Smooth muscle cell (in vitro differentiated cells): Measurements from ENCODE around the gene TMEM72. TPM values are rescaled to one million over a fixed set of nuclear protein-coding genes. Genes with fewer than 3 reads are reported as not detected.

ENCODE experiments used
- DNase-seq: peaks from one replicate; lab custom pipeline; 2025; ENCODE audit not compliant: unreplicated experiment; lab: John Stamatoyannopoulos, UW
- H2AFZ ChIP-seq: fragments of 200-600 bp; sonication (generic); 2 replicates; pipeline ENCODE4 v1.6.0; 2016; ENCODE audit warnings: antibody characterized with exemption, low read depth, mild to moderate bottlenecking
- H3F3A ChIP-seq: fragments of 200-600 bp; sonication (generic); 2 replicates; pipeline ENCODE4 v1.6.0; 2017; ENCODE audit warnings: antibody characterized with exemption, low read depth
- H3K27ac ChIP-seq: fragments of 200-600 bp; sonication (generic); 2 replicates; pipeline ENCODE4 v1.5.1; 2016; ENCODE audit warnings: low read depth, mild to moderate bottlenecking
- H3K27me3 ChIP-seq: fragments of 200-600 bp; sonication (generic); 2 replicates; pipeline ENCODE4 v1.6.1; 2016; ENCODE audit warnings: low read depth, mild to moderate bottlenecking
- H3K36me3 ChIP-seq: fragments of 200-600 bp; sonication (generic); 2 replicates; pipeline ENCODE4 v1.5.1; 2016; ENCODE audit warnings: low read depth
- H3K4me1 ChIP-seq: fragments of 200-600 bp; sonication (generic); 2 replicates; pipeline ENCODE4 v1.5.1; 2016; ENCODE audit warnings: low read depth
- H3K4me2 ChIP-seq: fragments of 200-600 bp; sonication (generic); 2 replicates; pipeline ENCODE4 v1.6.0; 2016; ENCODE audit warnings: mild to moderate bottlenecking
- H3K4me3 ChIP-seq: fragments of 200-600 bp; sonication (generic); 2 replicates; pipeline ENCODE4 v1.5.1; 2016; ENCODE audit warnings: mild to moderate bottlenecking
- H3K79me2 ChIP-seq: fragments of 200-600 bp; sonication (generic); 2 replicates; pipeline ENCODE4 v1.6.0; 2016; ENCODE audit warnings: low read depth, mild to moderate bottlenecking
- H3K9ac ChIP-seq: fragments of 200-600 bp; sonication (generic); 2 replicates; pipeline ENCODE4 v1.6.0; 2016; ENCODE audit warnings: low read depth
- H3K9me3 ChIP-seq: fragments of 200-600 bp; sonication (generic); replicated peaks from 2 replicates; pipeline ENCODE4 v1.5.1; 2016; ENCODE audit warnings: low read depth
- H4K20me1 ChIP-seq: fragments of 200-600 bp; sonication (generic); 2 replicates; pipeline ENCODE4 v1.6.0; 2016; ENCODE audit warnings: low read depth
- WGBS: methylation state at CpG from one replicate; pipeline ENCODE4 v1.1.7; 2016; ENCODE audit warnings: low lambda C conversion rate; 5-methylcytosine and 5-hydroxymethylcytosine counted together
- polyA plus RNA-seq: library from polyadenylated mRNA; unstranded; fragments of >200 nt; fragmentation: Nextera tagmentation; extraction: Ambion mirVana; gene quantifications from 2 replicates; pipeline ENCODE4 v1.2.1, GENCODE V29; 2016
- total RNA-seq: library from RNA; depleted of rRNA; stranded (reverse); fragments of >200 nt; gene quantifications from 2 replicates; pipeline ENCODE4 v1.2.3, GENCODE V29; 2014
- TF ChIP-seq, protein P1 (sequence below): fragments of 200-600 bp; sonication (generic); IDR thresholded peaks from 2 replicates; pipeline ENCODE4 v1.5.1; 2017; ENCODE audit warnings: borderline replicate concordance, mild to moderate bottlenecking, antibody characterized with exemption; ENCODE audit not compliant: insufficient read depth, poor library complexity, severe bottlenecking

The TMEM72 gene
- total and polyA plus RNA-seq, 2 experiments from 2014 or later = not detected

DNA sequence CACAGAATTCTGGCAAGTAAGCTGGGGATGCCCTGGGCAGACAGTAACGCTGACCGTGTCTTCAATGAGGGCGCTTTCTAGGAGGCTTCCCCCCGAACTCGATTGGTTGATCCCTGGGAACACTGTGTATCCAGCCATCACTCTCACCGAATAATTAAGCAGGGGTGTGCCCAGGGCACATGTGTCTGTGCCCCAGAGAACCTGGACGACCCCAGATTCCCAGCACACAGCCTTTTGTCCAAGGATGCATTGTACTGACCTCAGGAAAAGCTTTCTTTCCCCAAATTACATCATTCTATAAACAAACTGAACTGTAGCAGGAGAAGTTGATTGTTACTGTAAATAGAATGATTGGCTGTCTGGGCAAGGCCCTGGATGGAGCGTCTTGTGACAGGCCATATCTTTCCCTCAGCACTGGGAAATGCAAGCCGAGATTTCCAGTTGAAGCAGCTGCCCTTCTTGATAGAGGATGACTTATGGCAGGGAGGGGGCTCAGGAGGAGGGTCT lies 74.1 kb downstream of the TMEM72 start:
- 79% methylated on average over 9 of the region's 9 CpGs for WGBS
- H3K9me3 ChIP-seq = no peaks in the 10 kb centered on the region
- no peak overlapping the region for H3K4me2 ChIP-seq

DNA sequence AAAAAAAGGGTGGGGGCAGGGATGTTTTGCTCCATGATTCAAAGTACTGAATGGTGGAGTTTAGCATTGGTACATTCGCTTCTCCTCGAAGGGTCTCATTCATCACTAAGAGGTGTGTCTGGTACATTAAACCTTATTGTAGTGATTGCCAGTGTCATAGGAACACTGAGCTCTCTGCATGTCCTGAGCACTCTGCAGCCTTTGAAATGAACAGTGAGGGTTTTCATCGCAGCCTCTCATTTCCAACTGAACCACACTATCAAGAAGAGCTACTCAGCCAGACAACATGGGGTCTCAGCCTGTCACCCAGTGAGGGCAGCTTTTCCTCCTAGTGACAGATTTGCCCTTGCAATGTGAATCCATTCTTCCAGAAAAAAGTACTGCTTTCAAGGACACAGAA lies 75.0 kb downstream of the TMEM72 start:
- Histone ChIP-seq H2AFZ (no peak overlapping the region), H3K4me1 (peaks cover 29% of the 10 kb centered on the region), H3K36me3 (no peaks in the 10 kb centered on the region), H3K9me3 (no peaks in the 10 kb centered on the region), H3K27ac (no peak overlapping the region), H3K9ac (no peak overlapping the region), H3K27me3 (no peaks in the 10 kb centered on the region), H3K79me2 (no peaks in the 10 kb centered on the region), H3F3A (no peaks in the 10 kb centered on the region), H4K20me1 (no peaks in the 10 kb centered on the region), H3K4me2 (no peak overlapping the region), H3K4me3 (no peak overlapping the region)
- TF ChIP-seq, protein P1, sequence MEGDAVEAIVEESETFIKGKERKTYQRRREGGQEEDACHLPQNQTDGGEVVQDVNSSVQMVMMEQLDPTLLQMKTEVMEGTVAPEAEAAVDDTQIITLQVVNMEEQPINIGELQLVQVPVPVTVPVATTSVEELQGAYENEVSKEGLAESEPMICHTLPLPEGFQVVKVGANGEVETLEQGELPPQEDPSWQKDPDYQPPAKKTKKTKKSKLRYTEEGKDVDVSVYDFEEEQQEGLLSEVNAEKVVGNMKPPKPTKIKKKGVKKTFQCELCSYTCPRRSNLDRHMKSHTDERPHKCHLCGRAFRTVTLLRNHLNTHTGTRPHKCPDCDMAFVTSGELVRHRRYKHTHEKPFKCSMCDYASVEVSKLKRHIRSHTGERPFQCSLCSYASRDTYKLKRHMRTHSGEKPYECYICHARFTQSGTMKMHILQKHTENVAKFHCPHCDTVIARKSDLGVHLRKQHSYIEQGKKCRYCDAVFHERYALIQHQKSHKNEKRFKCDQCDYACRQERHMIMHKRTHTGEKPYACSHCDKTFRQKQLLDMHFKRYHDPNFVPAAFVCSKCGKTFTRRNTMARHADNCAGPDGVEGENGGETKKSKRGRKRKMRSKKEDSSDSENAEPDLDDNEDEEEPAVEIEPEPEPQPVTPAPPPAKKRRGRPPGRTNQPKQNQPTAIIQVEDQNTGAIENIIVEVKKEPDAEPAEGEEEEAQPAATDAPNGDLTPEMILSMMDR = no peak
- WGBS = 95% methylated on average over 3 of the region's 3 CpGs
- no peak for DNase-seq

More for the DNA sequence above, 74.1 kb downstream of the TMEM72 start:
- Histone ChIP-seq H3K27me3 (no peaks in the 10 kb centered on the region), H3K36me3 (no peaks in the 10 kb centered on the region), H3F3A (no peaks in the 10 kb centered on the region), H3K27ac (no peak overlapping the region), H4K20me1 (no peaks in the 10 kb centered on the region), H2AFZ (no peak overlapping the region), H3K79me2 (no peaks in the 10 kb centered on the region), H3K4me3 (no peak overlapping the region), H3K9ac (no peak overlapping the region), H3K4me1 (peaks cover 29% of the 10 kb centered on the region)
- TF ChIP-seq, protein P1 = no peak
- no peak for DNase-seq

Other genes with a start within 250 kb of the TMEM72 start
- 6.5 and 8.3 TPM in 2 replicates for gene RASSF4, start 48.5 kb downstream of the TMEM72 start, total RNA-seq
- 13.0 and 14.8 TPM in 2 replicates for gene RASSF4, start 48.5 kb downstream of the TMEM72 start, polyA plus RNA-seq
- 10.1 and 13.2 TPM in 2 replicates for gene DEPP1, start 67.5 kb downstream of the TMEM72 start, total RNA-seq
- 12.9 and 18.8 TPM in 2 replicates for gene DEPP1, start 67.5 kb downstream of the TMEM72 start, polyA plus RNA-seq
- 38.9 and 42.6 TPM in 2 replicates for gene ZNF22, start 89.6 kb downstream of the TMEM72 start, total RNA-seq
- gene ZNF22, start 89.6 kb downstream of the TMEM72 start, polyA plus RNA-seq = 30.7 and 31.3 TPM in 2 replicates